HT-29 (cell line): ENCODE data around the gene CPEB2. TPM values are rescaled to one million over a fixed set of nuclear protein-coding genes. Genes with fewer than 3 reads are reported as not detected.

Source experiments
- DNase-seq: peaks from one replicate; pipeline ENCODE4 v3.0.0-alpha.2; 2015; ENCODE audit warnings: low spot score
- total RNA-seq: library from RNA; depleted of rRNA; stranded (reverse); fragments of >200 nt; shearing (Covaris generic); gene quantifications from 2 replicates; pipeline ENCODE4 v1.2.3, GENCODE V29; 2014

The CPEB2 gene
- total RNA-seq, 1 experiment from 2014 or later, result 1.2 TPM

DNA sequence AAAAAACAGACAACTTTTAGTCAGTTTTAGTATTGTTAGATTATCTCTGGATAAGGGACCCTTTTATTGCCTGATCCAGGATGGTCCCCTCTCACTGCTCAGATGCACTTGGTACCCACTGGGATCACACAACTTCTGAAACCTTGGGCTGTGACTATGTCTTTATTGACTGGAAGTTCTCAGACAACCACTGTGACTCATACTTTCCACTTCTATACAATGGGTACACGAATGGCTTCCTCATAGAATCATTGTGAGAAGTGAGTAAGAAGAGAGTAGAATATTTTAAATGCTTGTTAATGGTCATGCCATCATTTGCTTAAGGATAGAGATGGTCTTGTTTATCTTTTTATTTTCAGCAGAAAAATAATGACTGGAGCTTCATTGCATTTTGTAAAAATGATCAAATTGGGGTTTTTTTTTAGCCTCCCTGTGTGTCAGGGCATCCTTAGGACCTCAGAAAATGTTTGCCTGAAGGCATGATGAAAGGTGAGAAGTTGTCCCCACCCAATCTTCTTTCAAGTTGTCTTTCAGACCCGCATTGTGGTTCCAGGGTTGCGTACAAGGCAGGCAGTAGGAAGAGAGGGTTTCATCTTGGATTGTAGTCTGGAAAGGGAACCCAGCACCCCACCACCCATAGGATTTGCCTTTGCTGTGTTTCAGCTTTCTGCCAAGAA, 115.1 kb downstream of the CPEB2 start:
- DNase-seq, result no peak

DNA sequence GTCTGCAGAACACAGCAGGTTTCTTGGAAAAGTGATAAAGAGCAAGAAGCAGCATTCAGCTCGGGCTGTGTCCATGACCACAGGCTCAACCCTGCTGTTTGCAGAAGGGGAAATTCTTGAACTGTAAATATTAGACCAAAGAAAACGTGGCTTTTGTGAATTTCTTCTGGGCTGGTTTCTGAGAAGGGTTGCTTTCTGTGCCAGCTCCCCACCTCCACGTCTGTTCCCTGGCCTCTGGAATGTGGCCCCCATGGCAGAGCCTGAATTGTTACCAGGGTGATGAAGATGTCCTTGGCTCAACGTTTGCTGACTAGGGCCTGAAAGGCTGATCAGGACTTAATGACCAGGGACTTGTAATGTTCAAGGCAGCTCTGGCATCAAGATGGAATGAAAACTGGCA, 116.0 kb downstream of the CPEB2 start:
- DNase-seq, result no peak
